H1 (cell line): ENCODE results near the gene RAB31. TPM values are rescaled to one million over a fixed set of nuclear protein-coding genes. Genes with fewer than 3 reads are reported as not detected.

Experiments used
- CTCF ChIA-PET: fragments of 300-600 bp; sonication (Branson Sonifier 250); formaldehyde crosslinking; loops from one replicate; lab custom pipeline; 2021; ENCODE audit not compliant: partially characterized antibody; lab: Charles Lee
- POLR2A ChIA-PET: fragments of 300-600 bp; sonication (Branson Sonifier 250); formaldehyde crosslinking; loops from one replicate; lab custom pipeline; 2021; ENCODE audit warnings: inconsistent platforms; ENCODE audit not compliant: partially characterized antibody; lab: Charles Lee
- DNase-seq, 2 experiments: peaks; one replicate each; pipeline versions ENCODE4 v3.0.0 to v3.0.0-alpha.2; 2010 to 2022; ENCODE audit warnings: low spot score in 2 of 2, low read depth in 1 of 2, mixed read lengths in 1 of 2
- FAIRE-seq: peaks from 2 replicates; lab custom pipeline; 2011; peaks lifted over from hg19 to GRCh38; lab: Jason Lieb, UNC
- H2AFZ ChIP-seq: 2 replicates; pipeline ENCODE4 v1.8.1; 2012; ENCODE audit warnings: low read length, inconsistent platforms
- H2AK5ac ChIP-seq: 2 replicates; pipeline ENCODE4 v1.6.1; 2013; ENCODE audit warnings: low read depth, low read length
- H2BK120ac ChIP-seq: replicated peaks from 2 replicates; pipeline ENCODE3; 2013; ENCODE audit warnings: low read depth, low read length, inconsistent platforms
- H2BK12ac ChIP-seq: 2 replicates; pipeline ENCODE4 v1.6.1; 2013; ENCODE audit warnings: low read depth, low read length
- H2BK15ac ChIP-seq: 2 replicates; pipeline ENCODE4 v1.6.1; 2013; ENCODE audit warnings: low read length
- H2BK20ac ChIP-seq: 2 replicates; pipeline ENCODE4 v1.6.1; 2013; ENCODE audit warnings: low read length
- H2BK5ac ChIP-seq: 2 replicates; pipeline ENCODE4 v1.6.1; 2013; ENCODE audit warnings: low read depth, low read length
- H3K14ac ChIP-seq: 2 replicates; pipeline ENCODE4 v1.6.1; 2013; ENCODE audit warnings: inconsistent platforms; ENCODE audit not compliant: insufficient read length
- H3K18ac ChIP-seq: 2 replicates; pipeline ENCODE4 v1.6.1; 2013; ENCODE audit warnings: low read length; ENCODE audit errors: extremely low read depth
- H3K23ac ChIP-seq: 2 replicates; pipeline ENCODE4 v1.6.1; 2013; ENCODE audit warnings: inconsistent platforms; ENCODE audit not compliant: insufficient read length
- H3K23me2 ChIP-seq: 2 replicates; pipeline ENCODE4 v1.6.1; 2013; ENCODE audit warnings: low read depth, low read length
- H3K27ac ChIP-seq: 2 replicates; pipeline ENCODE4 v1.6.1; 2011; ENCODE audit warnings: low read depth, low read length, inconsistent platforms
- H3K27me3 ChIP-seq, 4 experiments: replicated peaks in 1 of 4; 1 replicate in 1 of 4; 2 replicates in 3 of 4; pipeline versions ENCODE4 v1.6.1 to v1.8.1; 2011 to 2013; ENCODE audit warnings: low read length in 3 of 4, mild to moderate bottlenecking in 3 of 4, inconsistent platforms in 2 of 4, mixed read lengths in 2 of 4, moderate library complexity in 1 of 4; ENCODE audit not compliant: control insufficient read depth in 3 of 4, insufficient read depth in 3 of 4; ENCODE audit errors: extremely low read depth in 1 of 4
- H3K36me3 ChIP-seq, 4 experiments: 2 replicates each; pipeline versions ENCODE4 v1.6.1 to v1.8.1; 2011 to 2013; ENCODE audit warnings: mild to moderate bottlenecking in 4 of 4, low read length in 3 of 4, moderate library complexity in 2 of 4, control low read depth in 1 of 4, inconsistent platforms in 1 of 4; ENCODE audit not compliant: insufficient read depth in 4 of 4, control insufficient read depth in 2 of 4
- H3K4ac ChIP-seq: replicated peaks from 2 replicates; pipeline ENCODE3; 2013; ENCODE audit warnings: low read length, low read depth, mixed read lengths, inconsistent platforms; ENCODE audit not compliant: insufficient read length
- H3K4me1 ChIP-seq, 4 experiments: replicated peaks in 1 of 4; 1 replicate in 1 of 4; 2 replicates in 3 of 4; pipeline versions ENCODE4 v1.6.1 to v1.8.1; 2011 to 2013; ENCODE audit warnings: low read length in 3 of 4, inconsistent platforms in 2 of 4, mixed read lengths in 1 of 4; ENCODE audit not compliant: insufficient read depth in 4 of 4, control insufficient read depth in 3 of 4
- H3K4me2 ChIP-seq, 2 experiments: 2 replicates each; pipeline versions ENCODE4 v1.6.1 to v1.8.1; 2011 to 2013; ENCODE audit warnings: low read depth in 2 of 2, low read length in 2 of 2, control low read depth in 1 of 2, inconsistent platforms in 1 of 2, mild to moderate bottlenecking in 1 of 2; ENCODE audit not compliant: insufficient read depth in 1 of 2
- H3K4me3 ChIP-seq, 4 experiments: fragments of 200-600, 300-600 bp in 1 of 4; sonication (generic), shearing (Covaris generic), sonication (Bioruptor Twin) in 1 of 4; 2 replicates each; pipeline versions ENCODE4 v1.5.1 to v1.8.1; 2011 to 2016; ENCODE audit warnings: low read length in 4 of 4, low read depth in 3 of 4, control low read depth in 2 of 4, inconsistent platforms in 2 of 4, mild to moderate bottlenecking in 2 of 4, mixed read lengths in 1 of 4, moderate library complexity in 1 of 4; ENCODE audit not compliant: insufficient read depth in 2 of 4; ENCODE audit errors: extremely low read depth in 1 of 4
- H3K56ac ChIP-seq: replicated peaks from 2 replicates; pipeline ENCODE3; 2013; ENCODE audit warnings: low read depth, mild to moderate bottlenecking, mixed read lengths, low read length, inconsistent platforms; ENCODE audit not compliant: insufficient read length
- H3K79me1 ChIP-seq: 2 replicates; pipeline ENCODE4 v1.6.1; 2013; ENCODE audit warnings: low read depth, low read length, control low read depth
- H3K79me2 ChIP-seq, 2 experiments: 2 replicates each; pipeline versions ENCODE4 v1.6.1 to v1.8.1; 2012 to 2013; ENCODE audit warnings: low read length in 2 of 2, mild to moderate bottlenecking in 2 of 2, inconsistent platforms in 1 of 2; ENCODE audit not compliant: insufficient read depth in 2 of 2, control insufficient read depth in 1 of 2
- H3K9ac ChIP-seq, 4 experiments: replicated peaks in 1 of 4; 1 replicate in 1 of 4; 2 replicates in 3 of 4; pipeline versions ENCODE4 v1.6.1 to v1.8.1; 2011 to 2013; ENCODE audit warnings: low read depth in 3 of 4, low read length in 3 of 4, control low read depth in 2 of 4, mild to moderate bottlenecking in 2 of 4, moderate library complexity in 2 of 4, inconsistent platforms in 1 of 4; ENCODE audit errors: extremely low read depth in 1 of 4
- H3K9me3 ChIP-seq, 2 experiments: 2 replicates each; pipeline versions ENCODE4 v1.6.1 to v1.8.1; 2012 to 2013; ENCODE audit warnings: mild to moderate bottlenecking in 2 of 2, moderate library complexity in 2 of 2, control low read depth in 1 of 2, inconsistent platforms in 1 of 2, low read depth in 1 of 2, low read length in 1 of 2, mixed read lengths in 1 of 2; ENCODE audit not compliant: insufficient read depth in 2 of 2
- H4K20me1 ChIP-seq, 2 experiments: replicated peaks in 1 of 2; 2 replicates each; pipeline versions ENCODE3 to v1.8.1; 2011 to 2013; ENCODE audit warnings: inconsistent platforms in 2 of 2, low read length in 2 of 2, mild to moderate bottlenecking in 1 of 2; ENCODE audit not compliant: insufficient read depth in 2 of 2, control insufficient read depth in 1 of 2
- H4K5ac ChIP-seq: 2 replicates; pipeline ENCODE4 v1.6.1; 2013; ENCODE audit warnings: low read length, low read depth, mixed read lengths, inconsistent platforms; ENCODE audit not compliant: insufficient read length
- H4K8ac ChIP-seq: 2 replicates; pipeline ENCODE4 v1.8.0; 2013; ENCODE audit warnings: mild to moderate bottlenecking, moderate library complexity, low read length, inconsistent platforms; ENCODE audit not compliant: insufficient read depth; ENCODE audit errors: extremely low read depth
- H4K91ac ChIP-seq: replicated peaks from 2 replicates; pipeline ENCODE3; 2013; ENCODE audit warnings: low read length, mixed read lengths, inconsistent platforms; ENCODE audit not compliant: insufficient read length
- CHD1 ChIP-seq: IDR thresholded peaks from 2 replicates; pipeline ENCODE4 v1.6.1; 2012; ENCODE audit warnings: low read depth, low read length, improper control_type of control experiment
- GABPA ChIP-seq: IDR thresholded peaks from 2 replicates; pipeline ENCODE4 v1.6.1; 2011; ENCODE audit warnings: mild to moderate bottlenecking, low read length, moderate library complexity, borderline replicate concordance; ENCODE audit not compliant: insufficient read depth
- HDAC6 ChIP-seq: IDR thresholded peaks from one replicate; pipeline ENCODE4 v1.7.1; 2012; ENCODE audit warnings: low read depth, mild to moderate bottlenecking, inconsistent platforms, low read length, moderate library complexity
- JUN ChIP-seq: IDR thresholded peaks from 2 replicates; pipeline ENCODE4 v1.6.1; 2011; ENCODE audit warnings: low read depth, mild to moderate bottlenecking, improper control_type of control experiment, low read length
- JUND ChIP-seq: IDR thresholded peaks from 2 replicates; pipeline ENCODE4 v1.6.1; 2011; ENCODE audit warnings: mild to moderate bottlenecking, improper control_type of control experiment, low read length
- KDM1A ChIP-seq: fragments of 200-600, 300-600 bp; sonication (generic); IDR thresholded peaks from 2 replicates; pipeline ENCODE4 v1.7.1; 2016; ENCODE audit warnings: mild to moderate bottlenecking, low read length, borderline replicate concordance
- KDM5A ChIP-seq: fragments of 200-600 bp; IDR thresholded peaks from 2 replicates; pipeline ENCODE4 v1.7.1; 2012; ENCODE audit warnings: mild to moderate bottlenecking, low read length, inconsistent platforms, mixed read lengths
- NRF1 ChIP-seq: IDR thresholded peaks from 2 replicates; pipeline ENCODE4 v1.6.1; 2011; ENCODE audit warnings: mild to moderate bottlenecking, low read depth, low read length, improper control_type of control experiment
- RXRA ChIP-seq: IDR thresholded peaks from 2 replicates; pipeline ENCODE4 v1.6.1; 2011; ENCODE audit warnings: low read depth, mild to moderate bottlenecking, low read length, moderate library complexity; ENCODE audit not compliant: insufficient read depth
- SAP30 ChIP-seq: fragments of 300-600 bp; sonication (generic); IDR thresholded peaks from 2 replicates; pipeline ENCODE4 v1.7.1; 2012; ENCODE audit warnings: low read length, moderate library complexity, mild to moderate bottlenecking, inconsistent platforms; ENCODE audit not compliant: insufficient read depth, insufficient replicate concordance
- SIRT6 ChIP-seq: IDR thresholded peaks from one replicate; pipeline ENCODE4 v1.7.1; 2012; ENCODE audit warnings: low read length, inconsistent platforms
- SIX5 ChIP-seq: IDR thresholded peaks from 2 replicates; pipeline ENCODE4 v1.6.1; 2011; ENCODE audit warnings: mild to moderate bottlenecking, low read depth, low read length
- TBP ChIP-seq: IDR thresholded peaks from 2 replicates; pipeline ENCODE4 v1.6.1; 2011; ENCODE audit warnings: low read depth, low read length, improper control_type of control experiment
- TEAD4 ChIP-seq: IDR thresholded peaks from 2 replicates; pipeline ENCODE4 v1.6.1; 2012; ENCODE audit warnings: low read depth, low read length, inconsistent platforms, mixed read lengths
- ZNF274 ChIP-seq: IDR thresholded peaks from 2 replicates; pipeline ENCODE4 v1.7.0; 2012; ENCODE audit warnings: low read length, borderline replicate concordance; ENCODE audit errors: extremely low read depth
- WGBS, 2 experiments: shearing (Covaris generic) in 1 of 2; methylation state at CpG; one replicate each; pipeline versions ENCODE4 v1.1.6 to v1.1.7; 2013 to 2015; ENCODE audit warnings: low lambda C conversion rate in 2 of 2, mixed read lengths in 2 of 2, inconsistent platforms in 1 of 2, low coverage in 1 of 2, missing lambda C conversion rate in 1 of 2; ENCODE audit not compliant: insufficient replicate concordance in 2 of 2, insufficient coverage in 1 of 2, insufficient read length in 1 of 2; ENCODE audit errors: extremely low coverage in 1 of 2, missing lambda C conversion rate in 1 of 2; 5-methylcytosine and 5-hydroxymethylcytosine counted together
- polyA plus RNA-seq, 7 experiments: library from polyadenylated mRNA; depleted of rRNA in 3 of 7; stranded (reverse) in 5 of 7; unstranded in 2 of 7; fragments of >200 nt in 5 of 7; fragments of 200-250 nt in 2 of 7; gene quantifications; 1 replicate in 5 of 7; 2 replicates in 1 of 7; 4 replicates in 1 of 7; pipeline versions ENCODE4 v1.2.1 to v1.2.3, GENCODE V29; 2011 to 2013; ENCODE audit warnings: missing spikeins in 2 of 7, mixed read lengths in 2 of 7
- total RNA-seq: library from RNA; stranded (reverse); fragmentation: NEBNext Ultra II Directional; extraction: Animal tissue kit (Norgen Biotek cat#: 25700); gene quantifications from 2 replicates; pipeline ENCODE4 v1.2.1, GENCODE V29; 2021

RAB31 gene
- total and polyA plus RNA-seq, 2 of the 8 experiments (the other 6 are each of a cell fraction or from before 2014, with no cell fraction given), result 15.2 to 40.9 TPM

DNA sequence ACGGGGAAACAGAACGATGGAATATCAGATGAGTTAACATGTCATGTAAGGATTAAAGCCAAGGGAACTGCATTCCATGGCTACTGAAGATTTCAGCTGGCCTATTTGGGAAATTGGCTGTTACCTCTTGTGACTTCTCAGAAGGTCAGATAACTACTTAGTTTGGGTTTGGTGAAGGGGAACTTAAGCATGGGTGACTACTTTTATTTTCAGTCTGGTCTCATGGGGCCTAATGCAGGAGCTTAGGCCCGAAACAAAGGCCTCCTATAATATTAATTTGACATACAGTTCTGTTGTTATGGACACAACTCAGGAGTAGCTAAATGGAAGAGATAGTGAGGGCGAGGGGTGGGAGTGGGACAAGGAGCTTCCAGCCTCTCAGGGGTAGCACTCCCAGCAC is 133.7 kb downstream of the RAB31 start:
- 98% methylated on average over 4 of the region's 4 CpGs; no CpG with 5 or more reads in 1 of the 2 experiments for WGBS, 2 experiments

More for the DNA sequence above, 133.7 kb downstream of the RAB31 start:
- Histone ChIP-seq H3K9ac (no peak overlapping the region), H2BK120ac (no peak overlapping the region), H4K8ac (no peak overlapping the region; the same call in 1 of the 2 replicates), H3K9me3 (no peaks in the 10 kb centered on the region), H3K18ac (no peak overlapping the region), H3K23ac (no peak overlapping the region), H2AFZ (no peak overlapping the region), H3K4me2 (no peak overlapping the region), H3K56ac (no peak overlapping the region), H2AK5ac (no peak overlapping the region), H3K27me3 (no peaks in the 10 kb centered on the region), H3K36me3 (no peaks in the 10 kb centered on the region), H3K4ac (no peak overlapping the region), H2BK20ac (no peak overlapping the region), H3K79me1 (peaks cover 3% of the 10 kb centered on the region), H2BK12ac (no peak overlapping the region), H4K5ac (no peak overlapping the region), H3K4me3 (no peak overlapping the region), H3K23me2 (no peaks in the 10 kb centered on the region), H3K4me1 (peaks cover 7 to 24% (median 11%) of the 10 kb centered on the region in 4 experiments; a peak in 5 of 7 replicates), H3K79me2 (no peaks in the 10 kb centered on the region), H2BK5ac (no peak overlapping the region), H4K91ac (no peak overlapping the region), H3K14ac (no peak overlapping the region), H4K20me1 (no peaks in the 10 kb centered on the region), H2BK15ac (0 out of 2 replicates have a peak overlapping the region, but pooled peaks have one; percentile 5), H3K27ac (no peak overlapping the region)
- ChIA-PET CTCF (no interaction called here), POLR2A (no interaction called here)
- DNase-seq, result no peak
- no peak for FAIRE-seq
- no peak for TF ChIP-seq HDAC6
- no peak for TF ChIP-seq SIX5
- TF ChIP-seq SAP30, result no peak
- TF ChIP-seq GABPA, result no peak
- TF ChIP-seq CHD1, result no peak
- TF ChIP-seq KDM5A, result no peak
- no peak for TF ChIP-seq TEAD4
- no peak for TF ChIP-seq TBP
- no peak for TF ChIP-seq JUN
- TF ChIP-seq NRF1, result no peak
- TF ChIP-seq RXRA, result no peak
- no peak for TF ChIP-seq JUND
- TF ChIP-seq SIRT6, result no peak
- TF ChIP-seq ZNF274, result no peak
- no peak for TF ChIP-seq KDM1A
